Tibial nerve (tissue), 4 donors: ENCODE measurements around the gene AOPEP. TPM values are rescaled to one million over a fixed set of nuclear protein-coding genes. Genes with fewer than 3 reads are reported as not detected.

Source experiments
- DNase-seq, 2 donors: peaks; one replicate each; pipeline ENCODE4 v3.0.0-alpha.2; 2019; ENCODE audit warnings: low spot score in 2 of 2
- H3K27ac ChIP-seq, 4 donors: fragments of 200-600 bp; sonication (generic) in 3 of 4; one replicate each; pipeline ENCODE4 v1.5.1; 2017 to 2019; ENCODE audit warnings: mild to moderate bottlenecking in 1 of 4
- H3K27me3 ChIP-seq, 2 donors: fragments of 200-600 bp; sonication (generic) in 1 of 2; one replicate each; pipeline versions ENCODE4 v1.5.1 to v1.6.0; 2017 to 2019
- H3K36me3 ChIP-seq, 3 donors: fragments of 200-600 bp; sonication (generic); one replicate each; pipeline ENCODE4 v1.5.1; 2018 to 2019
- H3K4me1 ChIP-seq, 4 donors: fragments of 200-600 bp; sonication (generic) in 3 of 4; one replicate each; pipeline ENCODE4 v1.5.1; 2017 to 2019
- H3K4me3 ChIP-seq, 4 donors: fragments of 200-600 bp; sonication (generic) in 3 of 4; one replicate each; pipeline ENCODE4 v1.5.1; 2017 to 2019; ENCODE audit warnings: mild to moderate bottlenecking in 1 of 4, moderate library complexity in 1 of 4
- H3K9me3 ChIP-seq, 4 donors: fragments of 200-600 bp; sonication (generic) in 3 of 4; one replicate each; pipeline ENCODE4 v1.5.1; 2017 to 2019
- CTCF ChIP-seq, 5 experiments: fragments of 200-600 bp in 3 of 5; fragments of 450-650 bp in 2 of 5; sonication (generic) in 3 of 5; IDR thresholded peaks; one replicate each; pipeline ENCODE4 v1.5.1; 2016 to 2019; ENCODE audit warnings: antibody characterized with exemption in 5 of 5, mild to moderate bottlenecking in 3 of 5, moderate library complexity in 2 of 5
- EP300 ChIP-seq, 2 donors: sonication (generic); formaldehyde crosslinking; IDR thresholded peaks; one replicate each; pipeline ENCODE4 v1.6.1; 2017; ENCODE audit warnings: antibody characterized with exemption in 2 of 2, mild to moderate bottlenecking in 1 of 2
- POLR2A ChIP-seq, 2 donors: fragments of 450-650 bp; IDR thresholded peaks; one replicate each; pipeline ENCODE4 v1.6.1; 2017; ENCODE audit warnings: antibody characterized with exemption in 2 of 2, mild to moderate bottlenecking in 2 of 2, moderate library complexity in 2 of 2
- WGBS, 2 donors: methylation state at CpG; one replicate each; pipeline ENCODE4 v1.1.5; 2018; 5-methylcytosine and 5-hydroxymethylcytosine counted together
- total RNA-seq, 4 donors: library from RNA; depleted of rRNA; stranded (reverse); fragments of >200 nt; gene quantifications; one replicate each; pipeline ENCODE4 v1.1.0, GENCODE V29; 2016

The AOPEP gene
- total RNA-seq, 4 donors from 2014 or later: 236 to 323 (median 265) TPM

- peaks cover 0 to 41% (median 4%) of the 10 kb centered on the region in 4 donors for H3K4me1 ChIP-seq
- no peak overlapping the region for H3K4me3 ChIP-seq
- DNase-seq: no peak
- no peak for TF ChIP-seq EP300 (IDR thresholded peaks at IDR 0.05)
- TF ChIP-seq CTCF (IDR thresholded peaks at IDR 0.05): no peak
- TF ChIP-seq POLR2A (IDR thresholded peaks at IDR 0.05): no peak
- H3K27me3 ChIP-seq: no peaks in the 10 kb centered on the region
- no peaks in the 10 kb centered on the region for H3K36me3 ChIP-seq
- WGBS, 2 donors: 86 to 88% methylated on average over 13 of the region's 13 CpGs
- H3K27ac ChIP-seq: no peak overlapping the region
- H3K9me3 ChIP-seq: no peaks in the 10 kb centered on the region
These were observed 245.1 kb downstream of the AOPEP start for GRCh38 chr9:94971378-94972131.

GRCh38 chr9:94973451-94973941 lies 247.0 kb downstream of the AOPEP start:
- no peaks in the 10 kb centered on the region for H3K27me3 ChIP-seq
- peaks cover 0 to 41% (median 4%) of the 10 kb centered on the region in 4 donors for H3K4me1 ChIP-seq
- peaks cover 0 to 9% (median 0%) of the 10 kb centered on the region in 3 donors for H3K36me3 ChIP-seq
- H3K27ac ChIP-seq: peak overlapping the region in 2 of 4 donors; percentile 52 to 71
- TF ChIP-seq CTCF (IDR thresholded peaks at IDR 0.05) (no peak), POLR2A (IDR thresholded peaks at IDR 0.05) (no peak), EP300 (IDR thresholded peaks at IDR 0.05) (no peak)
- no peak overlapping the region for H3K4me3 ChIP-seq
- DNase-seq: no peak
- H3K9me3 ChIP-seq: no peaks in the 10 kb centered on the region
- WGBS, 2 donors: 68 to 74% methylated on average over 11 of the region's 11 CpGs

GRCh38 chr9:94974154-94974879 lies 247.8 kb downstream of the AOPEP start:
- Histone ChIP-seq H3K9me3 (no peaks in the 10 kb centered on the region), H3K4me1 (peaks cover 0 to 41% (median 4%) of the 10 kb centered on the region in 4 donors), H3K4me3 (no peak overlapping the region), H3K27ac (peak overlapping the region in 1 of 4 donors; percentile 71), H3K27me3 (no peaks in the 10 kb centered on the region), H3K36me3 (peaks cover 0 to 10% (median 0%) of the 10 kb centered on the region in 3 donors)
- TF ChIP-seq EP300 (IDR thresholded peaks at IDR 0.05) (no peak), CTCF (IDR thresholded peaks at IDR 0.05) (no peak), POLR2A (IDR thresholded peaks at IDR 0.05) (no peak)
- WGBS, 2 donors: 80 to 85% methylated on average over 10 of the region's 10 CpGs
- DNase-seq: no peak

GRCh38 chr9:94975480-94975879 lies 249.0 kb downstream of the AOPEP start:
- 89 to 94% methylated on average over 11 of the region's 11 CpGs for WGBS, 2 donors
- Histone ChIP-seq H3K27ac (no peak overlapping the region), H3K9me3 (no peaks in the 10 kb centered on the region), H3K4me1 (peaks cover 0 to 48% (median 4%) of the 10 kb centered on the region in 4 donors), H3K36me3 (peaks cover 0 to 21% (median 0%) of the 10 kb centered on the region in 3 donors), H3K27me3 (no peaks in the 10 kb centered on the region), H3K4me3 (no peak overlapping the region)
- DNase-seq: no peak
- TF ChIP-seq POLR2A (IDR thresholded peaks at IDR 0.05): no peak
- no peak for TF ChIP-seq CTCF (IDR thresholded peaks at IDR 0.05)
- TF ChIP-seq EP300 (IDR thresholded peaks at IDR 0.05): no peak

- DNase-seq: no peak
- Histone ChIP-seq H3K36me3 (peaks cover 0 to 24% (median 0%) of the 10 kb centered on the region in 3 donors), H3K4me3 (no peak overlapping the region), H3K9me3 (no peaks in the 10 kb centered on the region), H3K4me1 (peaks cover 0 to 54% (median 4%) of the 10 kb centered on the region in 4 donors), H3K27ac (no peak overlapping the region), H3K27me3 (no peaks in the 10 kb centered on the region)
- no peak for TF ChIP-seq EP300 (IDR thresholded peaks at IDR 0.05)
- no peak for TF ChIP-seq POLR2A (IDR thresholded peaks at IDR 0.05)
- TF ChIP-seq CTCF (IDR thresholded peaks at IDR 0.05): no peak
- WGBS, 2 donors: 78 to 88% methylated on average over 4 of the region's 4 CpGs
These were observed 249.6 kb downstream of the AOPEP start for GRCh38 chr9:94976077-94976476.
